Measurements from ENCODE around the gene STARD13.

The STARD13 gene

GRCh38 chr13:33232883-33233282 is 52.7 kb downstream of the STARD13 start:
- no peak overlapping the region for H3K27ac ChIP-seq
- DNase-seq (ENCODE audit: low read depth, low spot score): no peak

- peak overlapping the region; percentile 92 for H3K27ac ChIP-seq
- DNase-seq (ENCODE audit: low read depth, low spot score): no peak
These were observed 54.2 kb downstream of the STARD13 start for GRCh38 chr13:33231339-33231738.

GRCh38 chr13:33230178-33230881 is 55.2 kb downstream of the STARD13 start:
- no peak for DNase-seq (ENCODE audit: low read depth, low spot score)
- peak overlapping the region; percentile 92 for H3K27ac ChIP-seq

GRCh38 chr13:33229446-33230177 is 55.9 kb downstream of the STARD13 start:
- DNase-seq (ENCODE audit: low read depth, low spot score): no peak
- peak overlapping the region; percentile 92 for H3K27ac ChIP-seq

GRCh38 chr13:33228648-33229445 is 56.7 kb downstream of the STARD13 start:
- DNase-seq (ENCODE audit: low read depth, low spot score): no peak
- H3K27ac ChIP-seq: peak overlapping the region; percentile 92

- no peak for DNase-seq (ENCODE audit: low read depth, low spot score)
- peak overlapping the region; percentile 4 for H3K27ac ChIP-seq
These were observed 57.5 kb downstream of the STARD13 start for GRCh38 chr13:33227927-33228647.

GRCh38 chr13:33224686-33225085 is 60.9 kb downstream of the STARD13 start:
- DNase-seq (ENCODE audit: low read depth, low spot score): no peak
- no peak overlapping the region for H3K27ac ChIP-seq

GRCh38 chr13:33224191-33224590 is 61.4 kb downstream of the STARD13 start:
- H3K27ac ChIP-seq: no peak overlapping the region
- no peak for DNase-seq (ENCODE audit: low read depth, low spot score)

- no peak overlapping the region for H3K27ac ChIP-seq
- no peak for DNase-seq (ENCODE audit: low read depth, low spot score)
These were observed 65.6 kb downstream of the STARD13 start for GRCh38 chr13:33219926-33220325.

- DNase-seq (ENCODE audit: low read depth, low spot score): no peak
- peak overlapping the region; percentile 90 for H3K27ac ChIP-seq
These were observed 67.1 kb downstream of the STARD13 start for GRCh38 chr13:33218426-33218825.

- DNase-seq (ENCODE audit: low read depth, low spot score): peak; percentile 66
- H3K27ac ChIP-seq: peak overlapping the region; percentile 90
These were observed 67.5 kb downstream of the STARD13 start for GRCh38 chr13:33218020-33218419.

GRCh38 chr13:33217256-33217655 is 68.3 kb downstream of the STARD13 start:
- peak overlapping the region; percentile 90 for H3K27ac ChIP-seq
- DNase-seq (ENCODE audit: low read depth, low spot score): no peak

GRCh38 chr13:33213797-33214196 is 71.8 kb downstream of the STARD13 start:
- DNase-seq (ENCODE audit: low read depth, low spot score): no peak
- peak overlapping the region; percentile 70 for H3K27ac ChIP-seq

- peak overlapping the region; percentile 70 for H3K27ac ChIP-seq
- DNase-seq (ENCODE audit: low read depth, low spot score): peak; percentile 76
These were observed 72.4 kb downstream of the STARD13 start for GRCh38 chr13:33213024-33213768.

GRCh38 chr13:33212396-33212795 is 73.2 kb downstream of the STARD13 start:
- H3K27ac ChIP-seq: no peak overlapping the region
- no peak for DNase-seq (ENCODE audit: low read depth, low spot score)

GRCh38 chr13:33210090-33210489 is 75.5 kb downstream of the STARD13 start:
- no peak for DNase-seq (ENCODE audit: low read depth, low spot score)
- H3K27ac ChIP-seq: no peak overlapping the region

- peak; percentile 48 for DNase-seq (ENCODE audit: low read depth, low spot score)
These were observed 77.0 kb downstream of the STARD13 start for GRCh38 chr13:33208290-33209220.

GRCh38 chr13:33207615-33207961 is 78.0 kb downstream of the STARD13 start:
- DNase-seq (ENCODE audit: low read depth, low spot score): peak; percentile 83
- peak overlapping the region; percentile 87 for H3K27ac ChIP-seq

More at GRCh38 chr13:33208290-33209220, 77.0 kb downstream of the STARD13 start:
- H3K27ac ChIP-seq: peak overlapping the region; percentile 87
